Calu3 (cell line): ENCODE results near the gene USP48. TPM values are rescaled to one million over a fixed set of nuclear protein-coding genes. Genes with fewer than 3 reads are reported as not detected.

Experiments used
- BruUV-seq: library from RNA; stranded (reverse); fragments of 400-500 nt; replicated peaks from 2 replicates; lab custom pipeline; 2021; lab: Mats Ljungman, UMichigan
- CTCF ChIA-PET: fragments of 300-600 bp; sonication (Branson Sonifier 250); formaldehyde crosslinking; loops from one replicate; lab custom pipeline; 2022; ENCODE audit warnings: antibody characterized with exemption; lab: Charles Lee
- DNase-seq: peaks from one replicate; pipeline ENCODE4 v3.0.0; 2022
- H3K27ac Mint-ChIP-seq: one replicate; pipeline ENCODE4 v1.8.0; 2022; ENCODE audit warnings: mixed read lengths; ENCODE audit not compliant: unreplicated experiment
- H3K27me3 Mint-ChIP-seq: one replicate; pipeline ENCODE4 v1.8.0; 2022; ENCODE audit warnings: mixed read lengths; ENCODE audit not compliant: unreplicated experiment
- H3K36me3 Mint-ChIP-seq: one replicate; pipeline ENCODE4 v1.8.0; 2022; ENCODE audit warnings: mild to moderate bottlenecking, moderate library complexity, mixed read lengths; ENCODE audit not compliant: insufficient read depth, unreplicated experiment
- H3K4me1 Mint-ChIP-seq: one replicate; pipeline ENCODE4 v1.8.0; 2022; ENCODE audit warnings: mild to moderate bottlenecking, low read depth, mixed read lengths; ENCODE audit not compliant: unreplicated experiment
- H3K4me3 Mint-ChIP-seq: one replicate; pipeline ENCODE4 v1.8.0; 2022; ENCODE audit warnings: mild to moderate bottlenecking, low read depth, moderate library complexity, mixed read lengths; ENCODE audit not compliant: unreplicated experiment
- H3K9me3 Mint-ChIP-seq: one replicate; pipeline ENCODE4 v1.8.0; 2022; ENCODE audit warnings: low read depth, mixed read lengths; ENCODE audit not compliant: unreplicated experiment
- intact Hi-C: fragments of 100-400 bp; cut with micrococcal nuclease; formaldehyde crosslinking; loops from one replicate; pipeline ENCODE4 v1.10.0; 2022; ENCODE audit not compliant: unreplicated experiment
- total RNA-seq: library from RNA; stranded (reverse); gene quantifications from 2 replicates; pipeline ENCODE4 v1.2.3, GENCODE V29; 2022
- TF ChIP-seq, protein P1 (sequence below): fragments of 200-600 bp; IDR thresholded peaks from one replicate; pipeline ENCODE4 v1.8.0; 2022; ENCODE audit warnings: antibody characterized with exemption; ENCODE audit not compliant: unreplicated experiment

The USP48 gene
- total RNA-seq, 1 experiment from 2014 or later = 56.6 TPM

GRCh38 chr1:21641967-21642739 is 140.8 kb downstream of the USP48 start:
- intact Hi-C loops = no loop called here
- Mint-ChIP-seq H3K36me3 (peaks cover 18% of the 10 kb centered on the region), H3K27ac (no peak overlapping the region), H3K27me3 (no peaks in the 10 kb centered on the region), H3K4me1 (peaks cover 25% of the 10 kb centered on the region), H3K9me3 (no peaks in the 10 kb centered on the region), H3K4me3 (no peak overlapping the region)
- no TSS peak for BruUV-seq
- TF ChIP-seq, protein P1, sequence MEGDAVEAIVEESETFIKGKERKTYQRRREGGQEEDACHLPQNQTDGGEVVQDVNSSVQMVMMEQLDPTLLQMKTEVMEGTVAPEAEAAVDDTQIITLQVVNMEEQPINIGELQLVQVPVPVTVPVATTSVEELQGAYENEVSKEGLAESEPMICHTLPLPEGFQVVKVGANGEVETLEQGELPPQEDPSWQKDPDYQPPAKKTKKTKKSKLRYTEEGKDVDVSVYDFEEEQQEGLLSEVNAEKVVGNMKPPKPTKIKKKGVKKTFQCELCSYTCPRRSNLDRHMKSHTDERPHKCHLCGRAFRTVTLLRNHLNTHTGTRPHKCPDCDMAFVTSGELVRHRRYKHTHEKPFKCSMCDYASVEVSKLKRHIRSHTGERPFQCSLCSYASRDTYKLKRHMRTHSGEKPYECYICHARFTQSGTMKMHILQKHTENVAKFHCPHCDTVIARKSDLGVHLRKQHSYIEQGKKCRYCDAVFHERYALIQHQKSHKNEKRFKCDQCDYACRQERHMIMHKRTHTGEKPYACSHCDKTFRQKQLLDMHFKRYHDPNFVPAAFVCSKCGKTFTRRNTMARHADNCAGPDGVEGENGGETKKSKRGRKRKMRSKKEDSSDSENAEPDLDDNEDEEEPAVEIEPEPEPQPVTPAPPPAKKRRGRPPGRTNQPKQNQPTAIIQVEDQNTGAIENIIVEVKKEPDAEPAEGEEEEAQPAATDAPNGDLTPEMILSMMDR = no peak
- DNase-seq = no peak
- CTCF ChIA-PET = no interaction called here

- CTCF ChIA-PET = interaction anchor here (0.6 kb wide), 1 partner anchor 271 kb away, joined by 3 read pairs; no protein-coding TSS in a partner anchor
- H3K27ac Mint-ChIP-seq = no peak overlapping the region
- intact Hi-C loops = no loop called here
Observed at GRCh38 chr1:21641537-21641936, 141.4 kb downstream of the USP48 start.

GRCh38 chr1:21641076-21641475 is 141.9 kb downstream of the USP48 start:
- CTCF ChIA-PET = interaction anchor here (0.6 to 0.7 kb wide), 2 partner anchors 270 to 367 kb away, joined by 3 to 5 read pairs; no protein-coding TSS in a partner anchor

More at GRCh38 chr1:21641537-21641936, 141.4 kb downstream of the USP48 start:
- DNase-seq = no peak
- H3K4me3 Mint-ChIP-seq = no peak overlapping the region
- no peaks in the 10 kb centered on the region for H3K9me3 Mint-ChIP-seq
- TF ChIP-seq, protein P1 = no peak
- BruUV-seq = no TSS peak
- H3K27me3 Mint-ChIP-seq = no peaks in the 10 kb centered on the region
- H3K4me1 Mint-ChIP-seq = peaks cover 21% of the 10 kb centered on the region
- peaks cover 18% of the 10 kb centered on the region for H3K36me3 Mint-ChIP-seq

DNA sequence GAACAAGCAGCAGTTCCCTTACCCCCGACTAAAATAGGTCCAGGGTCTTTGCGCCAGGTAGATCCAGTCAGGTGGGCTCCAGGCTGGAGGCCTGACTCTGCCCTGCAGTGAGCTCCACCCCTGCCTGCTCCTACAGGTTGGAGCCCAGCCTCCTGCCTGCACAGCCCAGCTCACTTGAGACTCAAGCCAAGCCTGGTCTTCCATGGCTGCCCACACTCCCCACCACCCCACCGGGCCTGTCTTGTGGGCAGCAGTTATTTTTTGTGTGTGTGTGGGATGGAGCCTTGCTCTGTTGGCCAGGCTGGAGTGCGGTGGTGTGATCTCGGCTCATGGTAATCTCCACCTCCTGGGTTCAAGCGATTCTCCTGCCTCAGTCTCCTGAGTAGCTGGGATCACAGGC is 142.3 kb downstream of the USP48 start:
- intact Hi-C loops = no loop called here
- Mint-ChIP-seq H3K9me3 (no peaks in the 10 kb centered on the region), H3K36me3 (peaks cover 18% of the 10 kb centered on the region), H3K4me3 (no peak overlapping the region), H3K27ac (peak overlapping the region; percentile 64), H3K4me1 (peaks cover 18% of the 10 kb centered on the region), H3K27me3 (no peaks in the 10 kb centered on the region)
- no peak for DNase-seq
- CTCF ChIA-PET = interaction anchor here (0.6 to 0.7 kb wide), 2 partner anchors 270 to 366 kb away, joined by 3 to 5 read pairs; no protein-coding TSS in a partner anchor
- no TSS peak for BruUV-seq
- TF ChIP-seq, protein P1 = no peak

More at GRCh38 chr1:21641076-21641475, 141.9 kb downstream of the USP48 start:
- Mint-ChIP-seq H3K9me3 (no peaks in the 10 kb centered on the region), H3K27ac (no peak overlapping the region), H3K4me1 (peaks cover 18% of the 10 kb centered on the region), H3K36me3 (peaks cover 18% of the 10 kb centered on the region), H3K4me3 (no peak overlapping the region), H3K27me3 (no peaks in the 10 kb centered on the region)
- DNase-seq = no peak
- no TSS peak for BruUV-seq
- TF ChIP-seq, protein P1 = no peak
- intact Hi-C loops = no loop called here
